Stimulated activated CD8-positive, alpha-beta memory T cell treated with anti-CD3 and anti-CD28 coated beads, Interleukin-4, amount 100 ng/mL, for 1 hour (primary cell): ENCODE data around the gene SH3PXD2A.

Experiments
- DNase-seq, 2 donors: peaks; one replicate each; pipeline ENCODE4 v3.0.0-alpha.2; 2020; ENCODE audit warnings: low read depth in 2 of 2, low spot score in 1 of 2

Gene SH3PXD2A

DNA sequence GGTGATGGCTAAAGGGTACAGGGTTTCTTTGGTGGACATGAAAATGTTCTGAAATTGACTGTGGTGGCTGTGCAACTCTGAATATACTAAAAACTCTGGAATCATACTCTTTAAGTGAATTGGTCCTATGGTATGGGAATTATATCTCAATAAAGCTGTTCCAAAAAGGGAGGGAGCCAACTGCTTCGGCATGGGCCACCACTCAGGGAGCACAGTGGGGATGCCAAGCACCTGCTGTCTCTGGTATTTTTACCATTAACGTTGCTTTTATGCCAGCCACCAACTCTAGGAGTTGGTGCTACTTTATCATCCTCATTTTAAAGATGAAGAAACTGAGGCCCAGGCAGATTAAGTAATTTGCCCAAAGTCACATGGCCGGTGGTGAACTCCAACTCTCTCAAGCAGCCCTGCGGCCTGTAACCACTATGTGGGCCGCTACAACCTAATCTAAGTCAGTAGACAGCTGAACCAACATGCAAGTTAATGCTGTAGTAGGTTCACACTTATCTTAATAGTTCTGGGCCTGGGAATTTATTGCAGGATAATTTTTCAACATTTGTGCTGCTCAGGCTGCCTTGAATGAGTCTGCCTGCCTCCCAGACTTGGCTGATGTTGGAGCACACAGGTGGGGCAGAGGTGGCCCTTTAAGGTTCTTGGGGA, 20.8 kb downstream of the SH3PXD2A start:
- no peak for DNase-seq

DNA sequence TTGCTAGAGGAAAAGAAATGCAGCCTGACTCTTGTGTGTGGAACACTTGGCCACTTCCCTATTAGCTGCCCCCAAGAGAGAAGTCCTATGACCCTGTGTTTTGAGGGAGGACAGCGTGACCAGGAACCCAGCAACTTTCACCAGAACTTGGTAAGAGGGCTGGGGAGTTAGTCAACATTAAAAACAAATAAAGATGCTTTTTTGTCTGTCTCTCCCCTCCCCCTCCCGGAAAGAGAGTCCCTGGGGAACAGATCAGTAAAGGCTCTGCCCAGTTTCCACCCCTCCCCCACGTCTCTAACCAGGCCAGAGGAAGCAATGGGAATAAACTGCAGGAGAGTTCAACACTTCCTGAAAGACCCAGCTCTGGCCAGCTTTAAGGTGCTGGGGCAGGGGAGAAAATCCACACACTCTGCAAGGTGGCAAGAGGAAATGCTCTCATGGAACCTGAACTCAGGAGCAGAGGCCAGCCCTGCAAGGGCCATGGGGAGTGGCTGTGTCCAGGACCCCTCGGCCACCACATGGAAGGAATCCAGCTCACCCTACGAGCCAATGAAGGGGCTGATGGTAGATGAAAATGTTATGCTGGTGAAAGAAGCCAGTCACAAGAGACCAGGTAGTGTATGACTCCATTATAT, 21.5 kb downstream of the SH3PXD2A start:
- DNase-seq, result no peak

DNA sequence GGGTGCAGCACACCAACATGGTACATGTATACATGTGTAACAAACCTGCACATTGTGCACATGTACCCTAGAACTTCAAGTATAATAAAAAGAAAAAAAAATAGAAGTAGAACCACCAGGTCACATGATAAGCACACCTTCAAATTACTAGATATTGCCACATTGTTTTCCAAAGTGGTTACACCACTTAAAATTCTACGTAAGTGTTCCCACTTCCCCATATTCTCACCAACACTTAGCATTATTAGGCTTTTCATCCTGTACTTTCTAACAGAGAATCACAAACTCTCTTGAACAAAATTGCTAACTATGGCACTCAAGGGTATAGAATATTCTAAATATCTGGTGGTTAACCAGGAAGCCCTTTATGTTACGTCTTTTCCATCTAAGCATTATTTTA, 22.6 kb downstream of the SH3PXD2A start:
- DNase-seq, result no peak

DNA sequence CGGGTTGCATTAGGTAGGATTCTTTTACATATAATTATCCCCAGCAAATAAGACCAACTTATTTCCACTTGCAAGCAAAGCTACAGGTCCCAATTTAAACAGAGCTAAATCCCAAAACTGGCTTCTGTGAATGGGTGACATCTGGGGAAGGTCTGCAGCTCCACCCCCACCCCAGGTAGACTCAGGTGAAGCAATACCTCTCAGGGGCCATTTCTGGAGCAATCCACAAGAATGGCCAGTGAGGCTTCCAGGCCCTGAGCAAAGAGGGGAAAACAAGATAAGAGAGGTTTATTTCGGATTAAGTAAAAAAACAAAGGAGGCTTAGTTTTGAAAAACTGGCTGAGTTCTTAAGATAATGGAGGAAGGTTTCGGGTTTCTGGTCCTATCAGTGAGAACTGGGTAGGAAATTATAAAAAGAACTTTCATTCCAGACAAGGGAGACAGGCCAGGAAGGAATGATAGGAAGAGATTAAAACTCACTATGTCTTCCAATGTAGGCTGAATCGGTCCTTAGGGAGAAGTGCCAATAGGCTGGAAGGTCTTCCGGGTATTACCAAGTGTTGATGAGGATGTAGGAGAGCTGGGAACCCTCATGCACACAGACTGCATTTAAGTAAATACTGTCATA, 25.4 kb downstream of the SH3PXD2A start:
- no peak for DNase-seq

DNA sequence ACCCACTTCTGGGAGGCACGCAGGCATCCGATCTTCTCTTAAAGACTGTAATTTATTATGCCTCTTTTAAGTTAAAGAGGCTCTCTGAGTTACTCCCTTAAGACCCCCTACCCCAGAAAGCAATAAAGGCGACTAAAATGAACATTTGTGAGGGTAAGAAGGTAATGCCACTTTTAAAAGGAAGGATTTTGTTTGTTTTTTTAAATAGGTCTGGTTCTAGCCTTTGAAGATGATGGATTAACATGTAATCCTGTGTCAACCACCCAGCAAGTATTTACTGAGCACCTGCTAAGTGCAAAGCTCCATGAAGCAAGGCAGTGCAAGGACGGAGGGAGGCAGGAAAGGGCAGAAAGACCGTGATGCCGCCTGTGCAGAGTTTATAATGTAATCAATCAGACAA, 26.1 kb downstream of the SH3PXD2A start:
- no peak for DNase-seq

- DNase-seq, result no peak
Measured at GRCh38 chr10:103828587-103829197, 26.7 kb downstream of the SH3PXD2A start.

DNA sequence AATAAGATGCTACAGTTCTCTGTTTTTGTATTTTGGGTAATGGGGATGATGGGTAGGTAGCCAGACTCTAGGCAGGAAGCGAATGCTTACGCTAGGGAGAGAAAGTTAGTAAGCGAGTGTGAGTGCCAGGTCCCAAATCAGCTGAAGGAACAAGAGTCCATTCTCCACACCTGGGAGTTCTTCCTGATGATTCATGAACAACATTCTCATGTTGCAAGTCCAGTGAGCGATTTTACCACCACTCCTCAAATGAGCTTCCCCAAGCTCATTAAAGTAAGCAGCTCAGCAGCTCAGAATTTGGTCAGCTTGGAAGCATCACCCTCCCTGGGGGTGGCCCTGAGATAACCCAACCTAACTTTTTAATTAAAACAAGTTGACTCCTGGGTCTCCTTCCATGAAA, 27.3 kb downstream of the SH3PXD2A start:
- DNase-seq, result no peak

GRCh38 chr10:103826885-103827284, 28.5 kb downstream of the SH3PXD2A start:
- no peak for DNase-seq

GRCh38 chr10:103824281-103824680, 31.1 kb downstream of the SH3PXD2A start:
- DNase-seq, result no peak

GRCh38 chr10:103823706-103824272, 31.6 kb downstream of the SH3PXD2A start:
- no peak for DNase-seq

- DNase-seq, result no peak
Measured at GRCh38 chr10:103822800-103823199, 32.6 kb downstream of the SH3PXD2A start.

DNA sequence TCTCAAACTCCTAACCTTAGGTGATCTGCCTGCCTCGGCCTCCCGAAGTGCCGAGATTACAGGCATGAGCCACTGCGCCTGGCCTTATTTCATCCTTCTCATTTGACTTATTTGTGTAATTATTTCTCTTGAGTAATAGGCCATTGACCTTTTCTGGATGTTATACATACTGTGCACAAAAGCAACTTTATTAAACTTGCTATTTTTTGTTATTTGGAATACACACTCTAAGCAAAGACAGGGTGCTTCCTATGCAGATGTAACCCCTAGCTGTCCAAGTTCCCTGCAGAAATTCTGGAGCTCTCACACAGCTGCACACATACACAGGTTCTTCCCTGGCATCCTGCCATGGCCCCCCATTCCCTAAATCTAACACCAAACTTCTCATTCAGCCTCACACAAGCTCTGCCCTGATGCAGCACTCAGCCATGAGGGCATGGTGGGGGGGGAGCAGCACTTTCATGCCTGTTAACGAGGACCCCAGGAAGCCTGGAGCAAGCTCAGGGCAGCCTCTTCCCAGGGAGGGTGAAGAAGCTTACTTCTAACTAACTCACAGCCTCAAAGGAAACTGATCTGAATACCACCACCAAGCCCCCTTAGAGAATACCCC, 33.2 kb downstream of the SH3PXD2A start:
- no peak for DNase-seq

- no peak for DNase-seq
Measured at GRCh38 chr10:103820101-103821062, 35.0 kb downstream of the SH3PXD2A start.

DNA sequence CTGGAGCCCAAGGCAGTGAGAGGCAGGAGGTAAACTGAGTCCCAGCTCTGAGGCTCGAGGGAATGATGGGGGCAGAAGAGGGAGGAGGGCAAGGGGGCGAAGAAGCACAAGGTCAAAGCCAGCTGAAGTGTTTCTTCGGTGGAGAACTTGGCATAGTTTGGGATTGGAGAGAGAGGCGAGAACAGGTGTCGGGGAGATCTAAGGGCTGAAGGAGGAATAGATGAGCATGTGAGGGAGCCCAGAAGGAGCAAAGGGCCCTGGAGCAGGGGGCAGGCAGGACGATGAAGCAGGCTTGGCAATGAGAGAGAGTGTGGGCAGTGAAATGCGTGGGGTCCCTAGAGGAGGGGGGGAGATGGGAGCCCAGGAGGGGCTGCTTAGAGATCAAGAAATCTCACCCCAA, 35.9 kb downstream of the SH3PXD2A start:
- no peak for DNase-seq

GRCh38 chr10:103818765-103819374, 36.5 kb downstream of the SH3PXD2A start:
- DNase-seq, result no peak

DNA sequence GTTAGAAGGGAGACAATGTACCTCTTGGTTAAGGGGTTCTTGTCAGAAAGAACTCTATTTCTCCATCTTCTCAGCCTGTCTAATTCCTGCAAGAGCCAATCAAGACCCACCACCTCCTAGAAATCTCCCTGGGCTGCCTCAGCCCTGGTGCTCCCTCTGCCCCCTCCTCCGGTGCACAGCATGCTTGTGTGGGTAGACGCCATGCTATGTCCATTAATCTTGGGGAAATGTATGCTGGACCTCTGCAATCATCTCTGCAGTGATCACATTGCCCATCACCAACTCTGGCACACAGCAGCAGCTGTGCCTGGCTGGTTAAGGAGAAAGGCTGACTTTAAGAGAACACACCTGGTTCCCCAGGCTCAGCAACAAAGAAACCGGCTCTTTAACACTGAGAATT, 37.3 kb downstream of the SH3PXD2A start:
- no peak for DNase-seq

GRCh38 chr10:103816431-103816830, 38.9 kb downstream of the SH3PXD2A start:
- DNase-seq, result no peak

GRCh38 chr10:103814626-103815370, 40.6 kb downstream of the SH3PXD2A start:
- no peak for DNase-seq

DNA sequence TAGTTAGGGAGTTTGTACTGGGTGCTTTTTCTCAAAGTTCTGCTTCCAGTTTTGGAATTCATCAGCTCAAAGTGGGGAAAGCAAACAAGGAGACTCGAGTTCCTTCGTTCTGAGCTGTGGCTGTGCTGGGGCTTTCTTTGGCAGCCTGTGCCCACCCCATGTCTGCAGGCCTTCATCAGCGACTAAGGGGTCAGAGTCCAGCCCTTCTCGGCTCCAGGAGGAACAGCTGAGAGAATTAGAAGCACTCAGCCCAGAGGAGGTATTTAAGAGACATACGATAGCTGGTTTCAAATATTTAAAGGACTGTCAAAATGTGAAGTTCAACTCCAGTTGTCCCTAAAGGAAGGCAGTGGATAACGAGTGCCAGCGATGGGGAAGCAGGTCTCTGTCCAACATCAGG, 41.3 kb downstream of the SH3PXD2A start:
- no peak for DNase-seq
